Osteocyte (in vitro differentiated cells): ENCODE results near the gene ASPHD1. TPM values are rescaled to one million over a fixed set of nuclear protein-coding genes. Genes with fewer than 3 reads are reported as not detected.

Experiments used
- DNase-seq: peaks from one replicate; pipeline ENCODE4 v3.0.0; 2021; ENCODE audit warnings: mixed read lengths; ENCODE audit not compliant: unreplicated experiment; ENCODE audit errors: extremely low spot score
- H3K27ac Mint-ChIP-seq: one replicate; pipeline ENCODE4 v1.8.0; 2021; ENCODE audit warnings: mild to moderate bottlenecking, mixed read lengths; ENCODE audit not compliant: unreplicated experiment
- H3K27me3 Mint-ChIP-seq: one replicate; pipeline ENCODE4 v1.8.0; 2021; ENCODE audit warnings: mixed read lengths; ENCODE audit not compliant: unreplicated experiment
- H3K36me3 Mint-ChIP-seq: one replicate; pipeline ENCODE4 v1.8.0; 2021; ENCODE audit warnings: mixed read lengths; ENCODE audit not compliant: unreplicated experiment
- H3K4me1 Mint-ChIP-seq: one replicate; pipeline ENCODE4 v1.8.0; 2021; ENCODE audit warnings: mixed read lengths; ENCODE audit not compliant: unreplicated experiment
- H3K4me3 Mint-ChIP-seq: one replicate; pipeline ENCODE4 v1.8.0; 2021; ENCODE audit warnings: mild to moderate bottlenecking, moderate library complexity, mixed read lengths; ENCODE audit not compliant: unreplicated experiment
- H3K9me3 Mint-ChIP-seq: one replicate; pipeline ENCODE4 v1.8.0; 2021; ENCODE audit warnings: mixed read lengths; ENCODE audit not compliant: unreplicated experiment
- CTCF ChIP-seq: fragments of 200-600 bp; sonication (generic); IDR thresholded peaks from 2 replicates; pipeline ENCODE4 v1.5.0; 2021; ENCODE audit warnings: antibody characterized with exemption, mild to moderate bottlenecking, moderate library complexity
- total RNA-seq: library from RNA; stranded (reverse); gene quantifications from 2 replicates; pipeline ENCODE4 v1.2.1, GENCODE V29; 2021

ASPHD1 gene
- total RNA-seq, 1 donor from 2014 or later = 1.0 TPM

- H3K9me3 Mint-ChIP-seq = no peaks in the 10 kb centered on the region
- TF ChIP-seq CTCF = no peak
- H3K27ac Mint-ChIP-seq = no peak overlapping the region
- H3K36me3 Mint-ChIP-seq = no peaks in the 10 kb centered on the region
- H3K4me3 Mint-ChIP-seq = peak overlapping the region; percentile 86
- H3K4me1 Mint-ChIP-seq = peaks cover 17% of the 10 kb centered on the region
- peaks cover 19% of the 10 kb centered on the region for H3K27me3 Mint-ChIP-seq
- no peak for DNase-seq
Measured at GRCh38 chr16:29900888-29901606, 759 bp downstream of the ASPHD1 start.

GRCh38 chr16:29901607-29901945, 1.3 kb downstream of the ASPHD1 start:
- peaks cover 19% of the 10 kb centered on the region for H3K27me3 Mint-ChIP-seq

DNA sequence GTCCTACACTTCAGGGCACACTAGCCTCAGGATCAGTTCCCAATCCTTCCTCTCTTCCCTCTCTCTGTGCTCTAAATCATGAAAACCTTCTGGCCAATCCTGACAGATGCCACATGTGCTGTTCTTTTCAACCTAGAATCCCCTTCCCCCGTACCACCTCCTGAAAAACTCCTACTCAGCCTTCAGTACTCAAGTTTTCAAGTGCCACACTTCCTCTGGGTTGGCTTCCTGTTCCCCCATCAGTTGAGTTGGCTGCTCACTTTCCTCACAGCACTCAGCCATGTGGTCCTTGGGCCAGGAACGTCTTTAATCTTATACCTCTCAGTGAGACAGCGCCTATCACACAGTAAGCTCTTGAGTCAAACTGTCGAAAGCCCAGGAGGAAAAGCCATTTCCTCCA, 3.3 kb downstream of the ASPHD1 start:
- Mint-ChIP-seq H3K36me3 (peaks cover 1% of the 10 kb centered on the region), H3K4me1 (peaks cover 15% of the 10 kb centered on the region), H3K27me3 (peaks cover 6% of the 10 kb centered on the region), H3K27ac (no peak overlapping the region), H3K4me3 (no peak overlapping the region), H3K9me3 (no peaks in the 10 kb centered on the region)
- TF ChIP-seq CTCF = no peak
- DNase-seq = no peak

More at GRCh38 chr16:29901607-29901945, 1.3 kb downstream of the ASPHD1 start:
- H3K27ac Mint-ChIP-seq = no peak overlapping the region
- no peaks in the 10 kb centered on the region for H3K36me3 Mint-ChIP-seq
- no peak overlapping the region for H3K4me3 Mint-ChIP-seq
- H3K9me3 Mint-ChIP-seq = no peaks in the 10 kb centered on the region
- peaks cover 17% of the 10 kb centered on the region for H3K4me1 Mint-ChIP-seq
- no peak for TF ChIP-seq CTCF
- no peak for DNase-seq

- Mint-ChIP-seq H3K9me3 (no peaks in the 10 kb centered on the region), H3K4me1 (peaks cover 5% of the 10 kb centered on the region), H3K27me3 (no peaks in the 10 kb centered on the region), H3K36me3 (peaks cover 1% of the 10 kb centered on the region), H3K27ac (no peak overlapping the region), H3K4me3 (no peak overlapping the region)
- no peak for TF ChIP-seq CTCF
- no peak for DNase-seq
Measured at GRCh38 chr16:29904947-29905346, 4.7 kb downstream of the ASPHD1 start.

GRCh38 chr16:29905668-29906067, 5.4 kb downstream of the ASPHD1 start:
- Mint-ChIP-seq H3K36me3 (peaks cover 1% of the 10 kb centered on the region), H3K27ac (no peak overlapping the region), H3K9me3 (no peaks in the 10 kb centered on the region), H3K4me1 (peaks cover 2% of the 10 kb centered on the region), H3K4me3 (no peak overlapping the region), H3K27me3 (no peaks in the 10 kb centered on the region)
- TF ChIP-seq CTCF = no peak
- DNase-seq = no peak
